COR-L47 (cell line): ENCODE measurements around the gene AKAP7.
A peak's percentile ranks its signal among the peaks of the same experiment; 100 is the strongest.

Experiments used
- DNase-seq: peaks from one replicate; lab custom pipeline; 2025; lab: John Stamatoyannopoulos, UW

AKAP7 gene

GRCh38 chr6:131134220-131134979 lies 867 bp upstream of the AKAP7 start:
- no peak for DNase-seq

GRCh38 chr6:131134980-131135243 lies 355 bp upstream of the AKAP7 start:
- no peak for DNase-seq

GRCh38 chr6:131136021-131136786 lies 937 bp downstream of the AKAP7 start:
- no peak for DNase-seq

- DNase-seq, result no peak
Measured at GRCh38 chr6:131139599-131139998, 4.3 kb downstream of the AKAP7 start.

- no peak for DNase-seq
Measured at GRCh38 chr6:131143319-131143718, 8.1 kb downstream of the AKAP7 start.

GRCh38 chr6:131146865-131147264 lies 11.6 kb downstream of the AKAP7 start:
- no peak for DNase-seq

GRCh38 chr6:131156411-131156810 lies 21.1 kb downstream of the AKAP7 start:
- DNase-seq, result no peak

- DNase-seq, result no peak
Measured at GRCh38 chr6:131159578-131159977, 24.3 kb downstream of the AKAP7 start.

- no peak for DNase-seq
Measured at GRCh38 chr6:131160254-131160758, 25.0 kb downstream of the AKAP7 start.

- DNase-seq, result no peak
Measured at GRCh38 chr6:131161987-131162386, 26.7 kb downstream of the AKAP7 start.

GRCh38 chr6:131163886-131164285 lies 28.6 kb downstream of the AKAP7 start:
- DNase-seq, result no peak

GRCh38 chr6:131164506-131164905 lies 29.2 kb downstream of the AKAP7 start:
- no peak for DNase-seq

GRCh38 chr6:131167773-131168172 lies 32.5 kb downstream of the AKAP7 start:
- no peak for DNase-seq

- DNase-seq, result no peak
Measured at GRCh38 chr6:131169613-131170012, 34.3 kb downstream of the AKAP7 start.

GRCh38 chr6:131172222-131172621 lies 37.0 kb downstream of the AKAP7 start:
- DNase-seq, result no peak

- no peak for DNase-seq
Measured at GRCh38 chr6:131173680-131174079, 38.4 kb downstream of the AKAP7 start.

- no peak for DNase-seq
Measured at GRCh38 chr6:131175564-131175963, 40.3 kb downstream of the AKAP7 start.

- DNase-seq, result no peak
Measured at GRCh38 chr6:131177996-131178395, 42.7 kb downstream of the AKAP7 start.

- peak; percentile 1 for DNase-seq
Measured at GRCh38 chr6:131182991-131183425, 47.7 kb downstream of the AKAP7 start.

- DNase-seq, result no peak
Measured at GRCh38 chr6:131183427-131184095, 48.3 kb downstream of the AKAP7 start.

- DNase-seq, result no peak
Measured at GRCh38 chr6:131191590-131191989, 56.3 kb downstream of the AKAP7 start.

GRCh38 chr6:131197716-131198115 lies 62.4 kb downstream of the AKAP7 start:
- DNase-seq, result no peak
